Tibial nerve (tissue), 3 donors: Measurements from ENCODE around the gene KIDINS220.

Experiments used
- EP300 ChIP-seq, 2 donors: sonication (generic); formaldehyde crosslinking; IDR thresholded peaks; one replicate each; pipeline ENCODE4 v1.6.1; 2017; ENCODE audit warnings: antibody characterized with exemption in 2 of 2, mild to moderate bottlenecking in 1 of 2
- POLR2A ChIP-seq, 2 donors: fragments of 450-650 bp; IDR thresholded peaks; one replicate each; pipeline ENCODE4 v1.6.1; 2017; ENCODE audit warnings: antibody characterized with exemption in 2 of 2, mild to moderate bottlenecking in 2 of 2, moderate library complexity in 2 of 2

DNA sequence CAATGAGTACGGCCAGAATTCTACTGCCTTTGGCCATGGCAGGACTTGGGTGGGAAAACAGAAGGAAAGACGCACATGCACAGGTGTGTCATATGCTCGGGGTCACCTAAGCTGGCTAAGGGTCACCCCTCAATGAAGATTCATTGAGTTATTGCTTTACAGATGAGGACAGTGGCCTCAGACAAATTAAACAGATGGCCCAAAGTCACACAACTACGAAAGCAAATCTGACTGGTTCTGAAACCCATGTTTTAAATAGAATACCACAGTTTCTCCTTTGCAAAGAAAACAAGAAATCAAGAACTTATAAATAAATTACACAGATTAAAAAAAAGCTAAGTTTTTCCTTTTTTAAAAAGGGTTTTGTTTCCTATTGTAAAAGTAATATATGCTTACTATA, 85.0 kb downstream of the KIDINS220 start:
- TF ChIP-seq POLR2A (IDR thresholded peaks at IDR 0.05): no peak
- no peak for TF ChIP-seq EP300 (IDR thresholded peaks at IDR 0.05)
